ENCODE data around the gene TCF19. TPM values are rescaled to one million over a fixed set of nuclear protein-coding genes. Genes with fewer than 3 reads are reported as not detected.
A peak's percentile ranks its signal among the peaks of the same experiment; 100 is the strongest.
"Not testable (repeated sequence)": the region's sequence is repeated elsewhere in the genome, so short reads cannot be mapped to it uniquely, and the experiment has no call there.

TCF19 gene
- polyA plus RNA-seq, 2 of the 4 experiments (the other 2 are of a cell fraction): 7.4 to 11.2 TPM

GRCh38 chr6:31180500-31180899, 22.1 kb downstream of the TCF19 start:
- Histone ChIP-seq H3K9me3 (no peaks in the 10 kb centered on the region), H3K4me3 (no peak overlapping the region), H3K4me1 (peaks cover 16% of the 10 kb centered on the region; the same call in 2 of the 3 replicates), H3K27ac (no peak overlapping the region), H3K4me2 (no peak overlapping the region)
- DNase-seq (ENCODE audit: low read depth in 1 of 2, low spot score in 1 of 2) (no peak), FAIRE-seq (no peak), ATAC-seq (peak in 1 of 2 experiments; percentile 68; a peak in 3 of 6 replicates)
- WGBS (ENCODE audit: missing lambda C conversion rate): 98% methylated on average over 21 of the region's 26 CpGs
- POLR2A ChIA-PET: no interaction called here
- TF ChIP-seq, protein P1, sequence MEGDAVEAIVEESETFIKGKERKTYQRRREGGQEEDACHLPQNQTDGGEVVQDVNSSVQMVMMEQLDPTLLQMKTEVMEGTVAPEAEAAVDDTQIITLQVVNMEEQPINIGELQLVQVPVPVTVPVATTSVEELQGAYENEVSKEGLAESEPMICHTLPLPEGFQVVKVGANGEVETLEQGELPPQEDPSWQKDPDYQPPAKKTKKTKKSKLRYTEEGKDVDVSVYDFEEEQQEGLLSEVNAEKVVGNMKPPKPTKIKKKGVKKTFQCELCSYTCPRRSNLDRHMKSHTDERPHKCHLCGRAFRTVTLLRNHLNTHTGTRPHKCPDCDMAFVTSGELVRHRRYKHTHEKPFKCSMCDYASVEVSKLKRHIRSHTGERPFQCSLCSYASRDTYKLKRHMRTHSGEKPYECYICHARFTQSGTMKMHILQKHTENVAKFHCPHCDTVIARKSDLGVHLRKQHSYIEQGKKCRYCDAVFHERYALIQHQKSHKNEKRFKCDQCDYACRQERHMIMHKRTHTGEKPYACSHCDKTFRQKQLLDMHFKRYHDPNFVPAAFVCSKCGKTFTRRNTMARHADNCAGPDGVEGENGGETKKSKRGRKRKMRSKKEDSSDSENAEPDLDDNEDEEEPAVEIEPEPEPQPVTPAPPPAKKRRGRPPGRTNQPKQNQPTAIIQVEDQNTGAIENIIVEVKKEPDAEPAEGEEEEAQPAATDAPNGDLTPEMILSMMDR (IDR thresholded peaks at IDR 0.05): no peak
- TF ChIP-seq BHLHE40 (IDR thresholded peaks at IDR 0.05; ENCODE audit: low read depth, low read length): no peak
- TF ChIP-seq CHD4 (IDR thresholded peaks at IDR 0.05; ENCODE audit: borderline replicate concordance): no peak
- TF ChIP-seq FOSB (CRISPR knock-in tag; IDR thresholded peaks at IDR 0.05): no peak
- no peak for TF ChIP-seq NR3C1 (IDR thresholded peaks at IDR 0.05)
- no peak for TF ChIP-seq RNF2 (IDR thresholded peaks at IDR 0.05; ENCODE audit: borderline replicate concordance, low read depth)
- CTCF ChIA-PET: interaction anchor here (1.3 to 1.5 kb wide), 2 partner anchors 8 to 186 kb away, joined by 3 read pairs; no protein-coding TSS in a partner anchor

- FAIRE-seq; DNase-seq (ENCODE audit: low read depth in 1 of 2, low spot score in 1 of 2); H3K27ac ChIP-seq; POLR2A ChIA-PET; ATAC-seq; H3K9me3 ChIP-seq; H3K4me3 ChIP-seq: not testable (repeated sequence)
- Histone ChIP-seq H3K4me1 (peaks cover 26% of the 10 kb centered on the region), H3K4me2 (peak overlapping the region; percentile 88)
- CTCF ChIA-PET: interaction anchor here (1.2 to 2.1 kb wide), 3 partner anchors 9 to 183 kb away, joined by 4 to 6 read pairs (median 6); no protein-coding TSS in a partner anchor
- WGBS (ENCODE audit: missing lambda C conversion rate): 51% methylated on average over 2 of the region's 2 CpGs
Observed at GRCh38 chr6:31183287-31183686, 24.9 kb downstream of the TCF19 start.

DNA sequence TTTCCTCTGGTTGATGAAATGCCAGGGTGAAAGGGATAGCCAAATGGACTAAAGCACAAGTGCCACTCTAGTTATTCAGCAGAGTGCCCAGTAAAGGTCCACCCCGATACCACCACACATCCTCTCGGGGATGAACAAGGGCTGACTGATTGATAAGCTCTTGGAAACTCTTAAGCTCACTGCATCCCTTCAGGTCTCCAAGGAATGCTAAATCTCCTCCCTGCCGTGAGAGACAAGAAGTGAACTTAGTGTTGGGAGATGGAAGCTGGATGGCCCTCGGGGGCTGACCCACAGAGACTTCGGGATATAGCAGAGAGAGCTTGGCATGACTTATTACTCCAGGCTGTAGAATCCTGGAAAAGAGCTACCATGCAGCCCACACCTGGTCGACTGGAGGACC, 25.5 kb downstream of the TCF19 start:
- DNase-seq (ENCODE audit: low read depth in 1 of 2, low spot score in 1 of 2); FAIRE-seq; H3K9me3 ChIP-seq; POLR2A ChIA-PET; ATAC-seq: not testable (repeated sequence)
- Histone ChIP-seq H3K4me1 (peaks cover 24% of the 10 kb centered on the region), H3K27ac (peak overlapping the region; percentile 47 to 81; a peak in 1 of 6 replicates), H3K4me3 (peak overlapping the region; percentile 60; the same call in 1 of the 3 replicates), H3K4me2 (peak overlapping the region; percentile 88)
- WGBS (ENCODE audit: missing lambda C conversion rate): 52% methylated on average over 5 of the region's 6 CpGs
- CTCF ChIA-PET: interaction anchor here (1.2 to 2.1 kb wide), 3 partner anchors 8 to 183 kb away, joined by 4 to 6 read pairs (median 6); no protein-coding TSS in a partner anchor

DNA sequence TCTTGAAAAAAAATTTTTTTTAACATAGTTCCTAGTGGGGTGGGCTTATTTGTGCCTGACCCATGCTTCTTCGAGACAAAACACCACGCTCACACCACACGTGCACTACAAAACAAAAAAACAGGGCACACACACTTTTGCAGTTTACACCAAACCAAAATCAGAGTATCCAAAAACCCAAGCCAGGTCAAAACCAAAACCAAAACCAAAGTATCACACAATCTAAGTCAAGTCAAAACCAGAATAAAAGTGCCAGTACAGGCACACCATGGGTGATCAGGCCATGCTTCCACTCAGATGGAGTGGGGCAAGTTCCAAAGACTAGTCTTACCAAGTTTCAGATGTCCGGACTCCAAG, 27.3 kb downstream of the TCF19 start:
- Histone ChIP-seq H3K4me1 (peaks cover 20% of the 10 kb centered on the region), H3K4me2 (peak overlapping the region; percentile 88), H3K27ac (peak overlapping the region; percentile 81 to 96), H3K4me3 (peak overlapping the region; percentile 60)
- ATAC-seq; FAIRE-seq; H3K9me3 ChIP-seq; POLR2A ChIA-PET; CTCF ChIA-PET; DNase-seq (ENCODE audit: low read depth in 1 of 2, low spot score in 1 of 2): not testable (repeated sequence)
- WGBS (ENCODE audit: missing lambda C conversion rate): 20% methylated on average over 4 of the region's 4 CpGs

DNA sequence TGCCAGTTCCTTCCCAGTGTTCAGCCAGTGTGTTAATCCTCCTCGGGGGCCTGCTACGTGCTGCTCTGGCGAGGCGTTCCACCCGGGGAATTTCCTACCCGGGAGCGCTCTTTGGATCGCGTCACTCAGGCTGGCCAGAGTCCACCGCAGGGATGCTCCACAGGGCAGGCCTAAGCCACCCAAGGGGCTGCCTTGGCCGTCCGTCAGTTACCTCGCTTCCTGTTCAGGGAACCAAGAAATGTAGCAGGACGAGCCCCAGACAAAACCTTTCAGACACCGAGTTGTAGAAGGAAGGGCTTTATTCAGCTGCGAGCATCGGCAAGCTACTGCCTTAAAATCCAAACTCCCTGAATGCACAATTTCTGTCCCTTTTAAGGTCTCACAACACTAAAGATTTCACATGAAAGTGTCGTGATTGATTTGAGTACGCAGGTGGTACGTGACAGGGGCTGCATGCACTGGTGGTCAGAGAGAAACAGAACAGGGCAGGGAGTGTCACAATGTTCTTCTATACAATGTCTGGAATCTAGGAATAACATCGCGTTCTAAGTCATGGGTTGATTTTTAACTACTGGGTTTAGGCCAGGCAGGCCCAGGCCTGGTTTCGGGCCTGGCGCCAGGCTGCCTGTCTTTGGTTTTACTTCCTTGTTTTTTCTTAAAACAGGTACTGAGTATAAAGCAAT, 27.8 kb downstream of the TCF19 start:
- CTCF ChIA-PET: interaction anchor here (1.6 kb wide), 1 partner anchor 11 kb away, joined by 3 read pairs; no protein-coding TSS in a partner anchor
- ATAC-seq: peak; percentile 88 to 92
- peak overlapping the region; percentile 81 to 96 for H3K27ac ChIP-seq

More for the DNA sequence above, 27.8 kb downstream of the TCF19 start:
- peak overlapping the region; percentile 88 for H3K4me2 ChIP-seq
- H3K4me3 ChIP-seq: peak overlapping the region; percentile 60
- POLR2A ChIA-PET: no interaction called here
- TF ChIP-seq MAFK (IDR thresholded peaks at IDR 0.05; ENCODE audit: partially characterized antibody): no peak
- TF ChIP-seq CHD2 (IDR thresholded peaks at IDR 0.05; ENCODE audit: low read length, partially characterized antibody): no peak
- TF ChIP-seq, protein P2, sequence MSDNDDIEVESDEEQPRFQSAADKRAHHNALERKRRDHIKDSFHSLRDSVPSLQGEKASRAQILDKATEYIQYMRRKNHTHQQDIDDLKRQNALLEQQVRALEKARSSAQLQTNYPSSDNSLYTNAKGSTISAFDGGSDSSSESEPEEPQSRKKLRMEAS (IDR thresholded peaks at IDR 0.05): 0 out of 2 replicates have a peak, but pooled peaks have one; percentile 33
- 0 out of 4 replicates have a peak, but pooled peaks of 1 of the 2 experiments have one; percentile 12 for TF ChIP-seq CEBPB (IDR thresholded peaks at IDR 0.05)
- no peak for TF ChIP-seq RFX5 (IDR thresholded peaks at IDR 0.05)
- TF ChIP-seq BHLHE40 (IDR thresholded peaks at IDR 0.05; ENCODE audit: low read depth, low read length): no peak
- TF ChIP-seq HDAC2 (IDR thresholded peaks at IDR 0.05): no peak
- TF ChIP-seq GATA3 (IDR thresholded peaks at IDR 0.05; ENCODE audit: borderline replicate concordance): no peak
- no peak for TF ChIP-seq RCOR1 (IDR thresholded peaks at IDR 0.05; ENCODE audit: low read depth, low read length)
- TF ChIP-seq JUNB (IDR thresholded peaks at IDR 0.05): no peak
- TF ChIP-seq CBX8 (IDR thresholded peaks at IDR 0.05): no peak
- TF ChIP-seq ELK1 (IDR thresholded peaks at IDR 0.05; ENCODE audit: low read depth, low read length): no peak
- no peak for TF ChIP-seq SREBF2 (IDR thresholded peaks at IDR 0.05)
- no peak for TF ChIP-seq FOXS1 (CRISPR knock-in tag; IDR thresholded peaks at IDR 0.05)
- TF ChIP-seq MAZ (IDR thresholded peaks at IDR 0.05; ENCODE audit: borderline replicate concordance, low read depth, low read length): no peak
- H3K9me3 ChIP-seq: no peaks in the 10 kb centered on the region
- WGBS (ENCODE audit: missing lambda C conversion rate): 5% methylated on average over 11 of the region's 24 CpGs
- FAIRE-seq (no peak), DNase-seq (ENCODE audit: low read depth in 1 of 2, low spot score in 1 of 2) (peak in 1 of 2 experiments; percentile 82)
- peaks cover 20% of the 10 kb centered on the region for H3K4me1 ChIP-seq

All from A549 (cell line).